ENCODE results near the gene WNT4. TPM values are rescaled to one million over a fixed set of nuclear protein-coding genes. Genes with fewer than 3 reads are reported as not detected.

Gene WNT4
- total and polyA plus RNA-seq, 2 donors (not counting 1 experiment from before 2014, with no cell fraction given) = not detected

DNA sequence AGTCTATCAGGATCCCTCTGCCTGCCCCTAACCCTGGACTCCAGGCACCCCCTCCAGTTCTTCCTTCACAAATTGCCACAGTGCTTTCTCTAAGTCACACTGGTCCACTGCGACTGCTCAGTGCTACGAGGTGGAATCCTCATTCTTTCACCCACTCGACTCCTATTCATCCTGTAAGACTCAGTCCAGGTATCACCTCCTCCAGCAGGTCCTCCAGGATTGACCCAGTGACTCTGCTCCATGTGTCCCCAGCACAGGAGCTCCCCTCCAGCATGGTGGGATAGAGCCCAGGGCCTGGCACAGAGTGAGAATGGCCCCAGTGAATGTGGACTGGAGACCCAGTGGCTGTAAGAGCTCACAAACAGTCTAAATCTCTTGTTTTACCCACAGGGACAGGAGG lies 45.5 kb upstream of the WNT4 start:
- Mint-ChIP-seq H3K4me1 (peaks cover 2% of the 10 kb centered on the region), H3K27ac (no peak overlapping the region), H3K27me3 (peaks cover 42% of the 10 kb centered on the region), H3K4me3 (no peak overlapping the region), H3K9me3 (ENCODE audit: insufficient read depth) (no peaks in the 10 kb centered on the region)
- H3K4me3 ChIP-seq (ENCODE audit: control extremely low read depth in 1 of 5, extremely low read depth in 1 of 5, insufficient read depth in 1 of 5, low read depth in 2 of 5, low read length in 4 of 5) = no peak overlapping the region
- ChIA-PET POLR2A (no interaction called here), CTCF (no interaction called here)
- TF ChIP-seq, protein P1, sequence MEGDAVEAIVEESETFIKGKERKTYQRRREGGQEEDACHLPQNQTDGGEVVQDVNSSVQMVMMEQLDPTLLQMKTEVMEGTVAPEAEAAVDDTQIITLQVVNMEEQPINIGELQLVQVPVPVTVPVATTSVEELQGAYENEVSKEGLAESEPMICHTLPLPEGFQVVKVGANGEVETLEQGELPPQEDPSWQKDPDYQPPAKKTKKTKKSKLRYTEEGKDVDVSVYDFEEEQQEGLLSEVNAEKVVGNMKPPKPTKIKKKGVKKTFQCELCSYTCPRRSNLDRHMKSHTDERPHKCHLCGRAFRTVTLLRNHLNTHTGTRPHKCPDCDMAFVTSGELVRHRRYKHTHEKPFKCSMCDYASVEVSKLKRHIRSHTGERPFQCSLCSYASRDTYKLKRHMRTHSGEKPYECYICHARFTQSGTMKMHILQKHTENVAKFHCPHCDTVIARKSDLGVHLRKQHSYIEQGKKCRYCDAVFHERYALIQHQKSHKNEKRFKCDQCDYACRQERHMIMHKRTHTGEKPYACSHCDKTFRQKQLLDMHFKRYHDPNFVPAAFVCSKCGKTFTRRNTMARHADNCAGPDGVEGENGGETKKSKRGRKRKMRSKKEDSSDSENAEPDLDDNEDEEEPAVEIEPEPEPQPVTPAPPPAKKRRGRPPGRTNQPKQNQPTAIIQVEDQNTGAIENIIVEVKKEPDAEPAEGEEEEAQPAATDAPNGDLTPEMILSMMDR (IDR thresholded peaks at IDR 0.05) = no peak
- TF ChIP-seq EZH2 (IDR thresholded peaks at IDR 0.05; ENCODE audit: borderline replicate concordance, insufficient read depth, low read depth, low read length, poor library complexity, severe bottlenecking) = no peak
- no peak for DNase-seq
- no peaks in the 10 kb centered on the region for H3K36me3 ChIP-seq (replicated peaks in 1 of 2; ENCODE audit: control extremely low read depth in 1 of 2, control insufficient read depth in 1 of 2, extremely low read depth in 1 of 2, insufficient read depth in 2 of 2, low read length in 1 of 2)
- no peak overlapping the region for H2AFZ ChIP-seq (ENCODE audit: insufficient read depth, low read depth, low read length, poor library complexity, severe bottlenecking)
- H3K4me2 ChIP-seq (replicated peaks; ENCODE audit: low read depth, low read length, poor library complexity, severe bottlenecking) = no peak overlapping the region
- H3K79me2 ChIP-seq (ENCODE audit: control insufficient read depth, insufficient read depth, low read length) = no peaks in the 10 kb centered on the region
- no peak overlapping the region for H3K9ac ChIP-seq (ENCODE audit: low read length)
- H3K4me1 ChIP-seq (ENCODE audit: control insufficient read depth in 2 of 2, insufficient read depth in 2 of 2, low read length in 2 of 2) = no peaks in the 10 kb centered on the region
- no peaks in the 10 kb centered on the region for H3K9me3 ChIP-seq (ENCODE audit: control extremely low read depth in 1 of 3, control insufficient read depth in 2 of 3, insufficient read depth in 1 of 3, low read length in 2 of 3)
- no peak for ATAC-seq (ENCODE audit: low read depth)
- peaks cover 0 to 7% (median under 1%) of the 10 kb centered on the region in 4 experiments for H3K27me3 ChIP-seq (replicated peaks in 1 of 4; ENCODE audit: control extremely low read depth in 1 of 4, control insufficient read depth in 3 of 4, insufficient read depth in 4 of 4, low read length in 3 of 4)
- no peak overlapping the region for H3K27ac ChIP-seq (ENCODE audit: low read length in 2 of 2)
- intact Hi-C loops (cut with micrococcal nuclease) = no loop called here
- H4K20me1 ChIP-seq (ENCODE audit: control insufficient read depth, insufficient read depth, low read length, poor library complexity, severe bottlenecking) = no peaks in the 10 kb centered on the region
- WGBS (ENCODE audit: insufficient coverage) = 94% methylated on average over 3 of the region's 3 CpGs

DNA sequence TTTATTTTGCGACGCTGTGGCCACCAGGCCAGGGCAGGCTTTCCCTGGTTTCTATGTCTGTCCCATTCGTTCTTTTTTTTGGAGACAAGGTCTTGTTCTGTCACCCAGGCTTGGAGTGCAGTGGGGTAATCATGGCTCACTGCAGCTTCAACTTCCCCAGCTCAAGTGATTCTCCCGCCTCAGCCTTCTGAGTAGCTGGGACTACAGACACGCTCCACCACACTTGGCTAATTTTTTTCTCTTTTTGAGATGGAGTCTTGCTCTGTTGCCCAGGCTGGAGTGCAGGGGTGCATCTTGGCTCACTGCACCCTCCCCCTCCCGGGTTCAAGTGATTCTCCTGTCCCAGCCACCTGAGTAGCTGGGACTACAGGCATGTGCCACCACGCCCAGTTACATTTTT lies 43.4 kb upstream of the WNT4 start:
- no peak overlapping the region for H3K27ac Mint-ChIP-seq
- DNase-seq (no peak), ATAC-seq (ENCODE audit: low read depth) (no peak)
- Histone ChIP-seq H3K4me3 (ENCODE audit: control extremely low read depth in 1 of 5, extremely low read depth in 1 of 5, insufficient read depth in 1 of 5, low read depth in 2 of 5, low read length in 4 of 5) (no peak overlapping the region), H3K4me2 (replicated peaks; ENCODE audit: low read depth, low read length, poor library complexity, severe bottlenecking) (no peak overlapping the region), H3K36me3 (replicated peaks in 1 of 2; ENCODE audit: control extremely low read depth in 1 of 2, control insufficient read depth in 1 of 2, extremely low read depth in 1 of 2, insufficient read depth in 2 of 2, low read length in 1 of 2) (no peaks in the 10 kb centered on the region), H3K27ac (ENCODE audit: low read length in 2 of 2) (no peak overlapping the region), H3K9ac (ENCODE audit: low read length) (no peak overlapping the region), H3K4me1 (ENCODE audit: control insufficient read depth in 2 of 2, insufficient read depth in 2 of 2, low read length in 2 of 2) (no peaks in the 10 kb centered on the region), H2AFZ (ENCODE audit: insufficient read depth, low read depth, low read length, poor library complexity, severe bottlenecking) (no peak overlapping the region), H3K9me3 (ENCODE audit: control extremely low read depth in 1 of 3, control insufficient read depth in 2 of 3, insufficient read depth in 1 of 3, low read length in 2 of 3) (no peaks in the 10 kb centered on the region), H3K27me3 (replicated peaks in 1 of 4; ENCODE audit: control extremely low read depth in 1 of 4, control insufficient read depth in 3 of 4, insufficient read depth in 4 of 4, low read length in 3 of 4) (peaks cover 0 to 16% (median under 1%) of the 10 kb centered on the region in 4 experiments), H3K79me2 (ENCODE audit: control insufficient read depth, insufficient read depth, low read length) (no peaks in the 10 kb centered on the region), H4K20me1 (ENCODE audit: control insufficient read depth, insufficient read depth, low read length, poor library complexity, severe bottlenecking) (no peaks in the 10 kb centered on the region)
- H3K4me3 Mint-ChIP-seq = no peak overlapping the region
- H3K9me3 Mint-ChIP-seq (ENCODE audit: insufficient read depth) = no peaks in the 10 kb centered on the region
- WGBS (ENCODE audit: insufficient coverage) = 67% methylated on average over 6 of the region's 7 CpGs
- POLR2A ChIA-PET = no interaction called here
- peaks cover 2% of the 10 kb centered on the region for H3K4me1 Mint-ChIP-seq
- peaks cover 48% of the 10 kb centered on the region for H3K27me3 Mint-ChIP-seq
- intact Hi-C loops (cut with micrococcal nuclease) = no loop called here
- CTCF ChIA-PET = no interaction called here
- TF ChIP-seq EZH2 (IDR thresholded peaks at IDR 0.05; ENCODE audit: borderline replicate concordance, insufficient read depth, low read depth, low read length, poor library complexity, severe bottlenecking) = no peak
- TF ChIP-seq, protein P1 (IDR thresholded peaks at IDR 0.05) = no peak
